Measurements from ENCODE around the gene IKZF3. TPM values are rescaled to one million over a fixed set of nuclear protein-coding genes. Genes with fewer than 3 reads are reported as not detected.

Gene IKZF3
- total and polyA plus RNA-seq, 4 donors: 1.0 to 3.9 (median 2.6) TPM

DNA sequence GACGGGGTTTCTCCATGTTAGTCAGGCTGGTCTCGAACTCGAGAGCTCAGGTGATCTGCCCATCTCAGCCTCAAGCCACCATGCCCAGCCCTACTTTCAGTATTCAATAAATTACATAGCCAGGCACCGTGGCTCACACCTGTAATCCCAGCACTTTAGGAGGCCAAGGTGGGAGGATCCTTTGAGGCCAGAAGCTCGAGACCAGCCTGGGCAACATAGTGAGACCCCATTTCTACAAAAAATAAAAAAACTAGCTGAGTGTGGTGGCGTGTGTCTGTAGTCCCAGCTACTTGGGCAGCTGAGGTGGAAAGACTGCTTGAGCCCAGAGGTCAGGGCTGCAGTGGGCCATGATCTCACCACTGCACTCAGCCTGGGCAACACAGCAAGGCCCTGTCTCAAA lies 142.0 kb downstream of the IKZF3 start:
- ATAC-seq (ENCODE audit: insufficient read depth, low FRiP score): no peak
- no peak for DNase-seq
- 93 to 94% methylated on average over 6 of the region's 6 CpGs for WGBS, 2 donors
- no peaks in the 10 kb centered on the region for H3K27me3 ChIP-seq (ENCODE audit: control insufficient read depth in 3 of 3, insufficient read depth in 3 of 3, low read length in 2 of 3)
- H3K9ac ChIP-seq (ENCODE audit: insufficient read depth in 1 of 2, low read length in 2 of 2): no peak overlapping the region
- no peaks in the 10 kb centered on the region for H3K4me1 ChIP-seq (ENCODE audit: control insufficient read depth in 5 of 5, insufficient read depth in 5 of 5, low read length in 5 of 5)
- H3K9me3 ChIP-seq (ENCODE audit: control insufficient read depth in 4 of 4, insufficient read depth in 3 of 4, low read length in 3 of 4): no peaks in the 10 kb centered on the region
- H3K4me3 ChIP-seq: no peak overlapping the region
- H3K36me3 ChIP-seq (ENCODE audit: control insufficient read depth in 4 of 4, insufficient read depth in 4 of 4, low read length in 4 of 4): peaks cover 6 to 33% (median 29%) of the 10 kb centered on the region in 4 donors
- TF ChIP-seq, protein P1, sequence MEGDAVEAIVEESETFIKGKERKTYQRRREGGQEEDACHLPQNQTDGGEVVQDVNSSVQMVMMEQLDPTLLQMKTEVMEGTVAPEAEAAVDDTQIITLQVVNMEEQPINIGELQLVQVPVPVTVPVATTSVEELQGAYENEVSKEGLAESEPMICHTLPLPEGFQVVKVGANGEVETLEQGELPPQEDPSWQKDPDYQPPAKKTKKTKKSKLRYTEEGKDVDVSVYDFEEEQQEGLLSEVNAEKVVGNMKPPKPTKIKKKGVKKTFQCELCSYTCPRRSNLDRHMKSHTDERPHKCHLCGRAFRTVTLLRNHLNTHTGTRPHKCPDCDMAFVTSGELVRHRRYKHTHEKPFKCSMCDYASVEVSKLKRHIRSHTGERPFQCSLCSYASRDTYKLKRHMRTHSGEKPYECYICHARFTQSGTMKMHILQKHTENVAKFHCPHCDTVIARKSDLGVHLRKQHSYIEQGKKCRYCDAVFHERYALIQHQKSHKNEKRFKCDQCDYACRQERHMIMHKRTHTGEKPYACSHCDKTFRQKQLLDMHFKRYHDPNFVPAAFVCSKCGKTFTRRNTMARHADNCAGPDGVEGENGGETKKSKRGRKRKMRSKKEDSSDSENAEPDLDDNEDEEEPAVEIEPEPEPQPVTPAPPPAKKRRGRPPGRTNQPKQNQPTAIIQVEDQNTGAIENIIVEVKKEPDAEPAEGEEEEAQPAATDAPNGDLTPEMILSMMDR (IDR thresholded peaks at IDR 0.05; ENCODE audit: control extremely low read depth, extremely low read depth): no peak
- no peak overlapping the region for H3K27ac ChIP-seq (ENCODE audit: low read depth in 1 of 2, low read length in 1 of 2)

DNA sequence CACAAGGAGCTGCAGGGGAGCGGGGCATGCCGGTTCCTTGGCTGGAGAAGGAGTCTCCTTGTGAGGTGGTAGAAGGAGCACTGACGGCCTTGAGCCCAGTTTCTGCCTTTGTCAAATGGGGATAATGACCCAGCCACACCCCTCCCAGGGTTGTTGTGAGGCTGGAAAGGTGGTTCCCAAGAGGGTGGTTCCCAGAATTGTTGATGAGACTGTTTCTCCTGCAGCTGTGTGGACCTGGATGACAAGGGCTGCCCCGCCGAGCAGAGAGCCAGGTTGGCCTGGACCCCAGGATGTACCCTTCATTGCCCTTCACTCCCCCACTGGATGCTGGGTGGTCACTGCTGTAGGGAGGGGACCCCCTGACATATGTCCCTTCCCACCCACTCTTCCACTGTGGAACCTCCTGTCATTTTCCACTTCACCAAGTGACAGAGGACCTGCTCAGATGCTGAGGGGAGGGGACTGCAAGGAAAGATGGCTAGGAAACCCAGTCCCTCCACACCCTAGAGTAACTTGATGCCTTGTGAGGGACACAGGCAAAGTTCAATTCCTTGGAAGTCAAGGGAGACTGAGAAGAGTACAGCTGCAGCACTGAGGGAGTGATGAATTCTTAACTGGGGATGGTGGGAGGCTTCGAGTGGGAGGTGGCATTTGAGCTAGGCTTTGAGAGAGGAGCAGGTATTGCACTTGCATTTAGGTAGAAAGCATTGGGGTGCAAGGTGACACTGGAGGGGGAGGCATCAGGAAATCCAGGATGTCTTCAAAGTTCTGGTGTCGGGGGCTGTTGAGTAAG lies 144.4 kb downstream of the IKZF3 start:
- no peaks in the 10 kb centered on the region for H3K27me3 ChIP-seq (ENCODE audit: control insufficient read depth in 3 of 3, insufficient read depth in 3 of 3, low read length in 2 of 3)
- no peak overlapping the region for H3K27ac ChIP-seq (ENCODE audit: low read depth in 1 of 2, low read length in 1 of 2)
- ATAC-seq (ENCODE audit: insufficient read depth, low FRiP score) (no peak), DNase-seq (no peak)
- no peaks in the 10 kb centered on the region for H3K4me1 ChIP-seq (ENCODE audit: control insufficient read depth in 5 of 5, insufficient read depth in 5 of 5, low read length in 5 of 5)
- TF ChIP-seq, protein P1 (IDR thresholded peaks at IDR 0.05; ENCODE audit: control extremely low read depth, extremely low read depth): no peak
- H3K9ac ChIP-seq (ENCODE audit: insufficient read depth in 1 of 2, low read length in 2 of 2): no peak overlapping the region
- H3K36me3 ChIP-seq (ENCODE audit: control insufficient read depth in 4 of 4, insufficient read depth in 4 of 4, low read length in 4 of 4): peaks cover 12 to 43% (median 32%) of the 10 kb centered on the region in 4 donors
- H3K9me3 ChIP-seq (ENCODE audit: control insufficient read depth in 4 of 4, insufficient read depth in 3 of 4, low read length in 3 of 4): no peaks in the 10 kb centered on the region
- H3K4me3 ChIP-seq: no peak overlapping the region
- 81 to 93% methylated on average over 7 of the region's 7 CpGs for WGBS, 2 donors

DNA sequence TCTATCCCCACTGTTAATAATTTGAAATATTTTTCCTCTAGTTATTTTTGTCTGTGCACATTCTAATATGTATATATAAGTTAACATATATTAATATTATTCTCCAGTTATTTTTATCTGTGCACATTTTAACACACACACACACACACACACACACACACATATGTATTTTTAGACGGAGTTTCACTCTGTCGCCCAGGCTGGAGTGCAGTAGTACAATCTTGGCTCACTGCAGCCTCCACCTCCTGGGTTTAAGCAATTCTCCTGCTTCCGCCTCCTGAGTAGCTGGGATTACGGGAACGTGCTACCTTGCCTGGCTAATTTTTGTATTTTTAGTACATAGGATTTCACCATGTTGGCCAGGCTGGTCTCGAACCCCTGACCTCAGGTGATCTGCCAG lies 146.5 kb downstream of the IKZF3 start:
- Histone ChIP-seq H3K36me3 (ENCODE audit: control insufficient read depth in 4 of 4, insufficient read depth in 4 of 4, low read length in 4 of 4) (peaks cover 12 to 37% (median 30%) of the 10 kb centered on the region in 4 donors), H3K9ac (ENCODE audit: insufficient read depth in 1 of 2, low read length in 2 of 2) (no peak overlapping the region), H3K4me3 (no peak overlapping the region), H3K27me3 (ENCODE audit: control insufficient read depth in 3 of 3, insufficient read depth in 3 of 3, low read length in 2 of 3) (no peaks in the 10 kb centered on the region), H3K9me3 (ENCODE audit: control insufficient read depth in 4 of 4, insufficient read depth in 3 of 4, low read length in 3 of 4) (no peaks in the 10 kb centered on the region), H3K4me1 (ENCODE audit: control insufficient read depth in 5 of 5, insufficient read depth in 5 of 5, low read length in 5 of 5) (no peaks in the 10 kb centered on the region), H3K27ac (ENCODE audit: low read depth in 1 of 2, low read length in 1 of 2) (no peak overlapping the region)
- 89 to 93% methylated on average over 6 of the region's 6 CpGs for WGBS, 2 donors
- TF ChIP-seq, protein P1 (IDR thresholded peaks at IDR 0.05; ENCODE audit: control extremely low read depth, extremely low read depth): no peak
- DNase-seq (no peak), ATAC-seq (ENCODE audit: insufficient read depth, low FRiP score) (no peak)
